Smooth muscle cell (in vitro differentiated cells): ENCODE results near the gene GALNT1. TPM values are rescaled to one million over a fixed set of nuclear protein-coding genes. Genes with fewer than 3 reads are reported as not detected.

ENCODE experiments used
- DNase-seq: peaks from one replicate; lab custom pipeline; 2025; ENCODE audit not compliant: unreplicated experiment; lab: John Stamatoyannopoulos, UW
- H2AFZ ChIP-seq: fragments of 200-600 bp; sonication (generic); 2 replicates; pipeline ENCODE4 v1.6.0; 2016; ENCODE audit warnings: antibody characterized with exemption, low read depth, mild to moderate bottlenecking
- H3F3A ChIP-seq: fragments of 200-600 bp; sonication (generic); 2 replicates; pipeline ENCODE4 v1.6.0; 2017; ENCODE audit warnings: antibody characterized with exemption, low read depth
- H3K27ac ChIP-seq: fragments of 200-600 bp; sonication (generic); 2 replicates; pipeline ENCODE4 v1.5.1; 2016; ENCODE audit warnings: low read depth, mild to moderate bottlenecking
- H3K27me3 ChIP-seq: fragments of 200-600 bp; sonication (generic); 2 replicates; pipeline ENCODE4 v1.6.1; 2016; ENCODE audit warnings: low read depth, mild to moderate bottlenecking
- H3K36me3 ChIP-seq: fragments of 200-600 bp; sonication (generic); 2 replicates; pipeline ENCODE4 v1.5.1; 2016; ENCODE audit warnings: low read depth
- H3K4me1 ChIP-seq: fragments of 200-600 bp; sonication (generic); 2 replicates; pipeline ENCODE4 v1.5.1; 2016; ENCODE audit warnings: low read depth
- H3K4me2 ChIP-seq: fragments of 200-600 bp; sonication (generic); 2 replicates; pipeline ENCODE4 v1.6.0; 2016; ENCODE audit warnings: mild to moderate bottlenecking
- H3K4me3 ChIP-seq: fragments of 200-600 bp; sonication (generic); 2 replicates; pipeline ENCODE4 v1.5.1; 2016; ENCODE audit warnings: mild to moderate bottlenecking
- H3K79me2 ChIP-seq: fragments of 200-600 bp; sonication (generic); 2 replicates; pipeline ENCODE4 v1.6.0; 2016; ENCODE audit warnings: low read depth, mild to moderate bottlenecking
- H3K9ac ChIP-seq: fragments of 200-600 bp; sonication (generic); 2 replicates; pipeline ENCODE4 v1.6.0; 2016; ENCODE audit warnings: low read depth
- H3K9me3 ChIP-seq: fragments of 200-600 bp; sonication (generic); replicated peaks from 2 replicates; pipeline ENCODE4 v1.5.1; 2016; ENCODE audit warnings: low read depth
- H4K20me1 ChIP-seq: fragments of 200-600 bp; sonication (generic); 2 replicates; pipeline ENCODE4 v1.6.0; 2016; ENCODE audit warnings: low read depth
- CTCF ChIP-seq: fragments of 200-600 bp; sonication (generic); IDR thresholded peaks from 2 replicates; pipeline ENCODE4 v1.5.1; 2017; ENCODE audit warnings: borderline replicate concordance, mild to moderate bottlenecking, antibody characterized with exemption; ENCODE audit not compliant: insufficient read depth, poor library complexity, severe bottlenecking
- WGBS: methylation state at CpG from one replicate; pipeline ENCODE4 v1.1.7; 2016; ENCODE audit warnings: low lambda C conversion rate; 5-methylcytosine and 5-hydroxymethylcytosine counted together
- polyA plus RNA-seq: library from polyadenylated mRNA; unstranded; fragments of >200 nt; fragmentation: Nextera tagmentation; extraction: Ambion mirVana; gene quantifications from 2 replicates; pipeline ENCODE4 v1.2.1, GENCODE V29; 2016
- total RNA-seq: library from RNA; depleted of rRNA; stranded (reverse); fragments of >200 nt; gene quantifications from 2 replicates; pipeline ENCODE4 v1.2.3, GENCODE V29; 2014

Gene GALNT1
- total and polyA plus RNA-seq, 2 experiments from 2014 or later: 151 to 195 TPM

DNA sequence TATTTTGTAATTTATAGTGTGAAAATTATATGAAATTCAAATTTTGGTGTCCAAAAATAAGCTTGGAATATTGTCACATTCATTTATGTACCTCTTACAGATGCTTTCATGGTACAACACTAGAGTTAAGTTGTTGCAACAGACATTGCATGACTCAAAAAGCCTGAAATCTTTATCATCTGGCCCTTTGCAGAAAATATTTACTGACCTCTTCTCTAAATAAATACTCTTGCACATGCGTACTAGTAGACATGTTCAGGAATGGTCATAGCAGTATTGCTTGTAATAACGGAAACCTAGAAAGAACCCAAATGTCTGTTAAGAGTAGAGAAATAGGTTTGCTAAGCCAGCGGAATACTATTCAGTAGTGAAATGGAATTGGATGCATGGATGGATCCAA, 60.4 kb downstream of the GALNT1 start:
- Histone ChIP-seq H3K4me3 (no peak overlapping the region), H3K4me2 (no peak overlapping the region), H3K79me2 (peaks cover 97% of the 10 kb centered on the region), H4K20me1 (peaks cover 5% of the 10 kb centered on the region), H3K36me3 (no peaks in the 10 kb centered on the region), H3K9me3 (no peaks in the 10 kb centered on the region), H3F3A (no peaks in the 10 kb centered on the region), H3K9ac (no peak overlapping the region), H3K27me3 (no peaks in the 10 kb centered on the region), H3K4me1 (no peaks in the 10 kb centered on the region), H3K27ac (no peak overlapping the region), H2AFZ (no peak overlapping the region)
- WGBS: 78% methylated on average over 3 of the region's 3 CpGs
- no peak for DNase-seq
- no peak for TF ChIP-seq CTCF

- Histone ChIP-seq H3K27me3 (no peaks in the 10 kb centered on the region), H2AFZ (no peak overlapping the region), H3K4me1 (no peaks in the 10 kb centered on the region), H3K79me2 (peaks cover 97% of the 10 kb centered on the region), H4K20me1 (peaks cover 5% of the 10 kb centered on the region), H3K9ac (no peak overlapping the region), H3K27ac (no peak overlapping the region), H3K4me2 (no peak overlapping the region), H3K4me3 (no peak overlapping the region), H3K36me3 (no peaks in the 10 kb centered on the region), H3F3A (no peaks in the 10 kb centered on the region), H3K9me3 (no peaks in the 10 kb centered on the region)
- WGBS: 92% methylated on average over 4 of the region's 4 CpGs
- no peak for DNase-seq
- no peak for TF ChIP-seq CTCF
Measured at GRCh38 chr18:35642802-35643201, 61.3 kb downstream of the GALNT1 start.

- H4K20me1 ChIP-seq: peaks cover 12% of the 10 kb centered on the region
- H3K4me2 ChIP-seq: no peak overlapping the region
- H3K4me1 ChIP-seq: peaks cover 3% of the 10 kb centered on the region
- H3K27ac ChIP-seq: no peak overlapping the region
- H3K27me3 ChIP-seq: no peaks in the 10 kb centered on the region
- no peak for DNase-seq
- no peaks in the 10 kb centered on the region for H3K36me3 ChIP-seq
- H3F3A ChIP-seq: no peaks in the 10 kb centered on the region
- peaks cover 96% of the 10 kb centered on the region for H3K79me2 ChIP-seq
- H2AFZ ChIP-seq: no peak overlapping the region
- H3K9ac ChIP-seq: no peak overlapping the region
- H3K4me3 ChIP-seq: no peak overlapping the region
- no peaks in the 10 kb centered on the region for H3K9me3 ChIP-seq
- no peak for TF ChIP-seq CTCF
Measured at GRCh38 chr18:35646449-35646848, 64.9 kb downstream of the GALNT1 start.

DNA sequence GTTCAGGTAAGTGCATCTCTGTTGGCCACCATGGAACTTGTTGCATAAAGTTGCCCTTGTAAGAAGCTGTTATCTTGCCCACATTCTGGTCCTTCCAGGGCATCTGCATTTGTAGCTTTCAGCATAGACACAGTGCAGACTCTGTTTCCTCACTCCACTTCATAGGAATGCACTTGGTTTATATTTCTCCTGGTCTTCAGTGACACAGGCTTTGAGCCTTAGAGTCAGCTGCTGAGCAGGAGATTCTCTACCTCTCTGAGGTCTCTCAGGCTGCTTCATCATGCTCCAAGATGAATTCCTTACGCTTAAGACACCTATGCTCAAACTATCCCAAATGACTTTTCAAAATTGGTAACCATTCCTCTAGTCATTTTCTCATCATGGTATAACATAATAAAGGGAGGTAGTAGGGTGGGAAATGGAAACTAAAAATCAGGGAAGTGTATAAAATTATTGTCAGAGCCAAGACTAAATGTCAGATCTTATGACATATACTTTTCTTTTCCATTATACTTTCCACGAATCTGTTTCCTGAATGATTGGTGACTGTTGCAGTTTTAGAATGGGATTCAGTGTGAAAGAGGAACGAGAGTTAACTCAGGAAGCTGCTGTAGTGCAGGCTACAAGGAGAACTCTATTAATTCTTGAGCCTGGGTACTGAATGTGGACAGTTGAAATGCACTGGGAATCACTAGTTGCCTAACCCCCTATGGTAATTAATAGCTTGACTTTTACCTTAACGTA, 72.0 kb downstream of the GALNT1 start:
- Histone ChIP-seq H3K4me1 (peaks cover 9% of the 10 kb centered on the region), H3K79me2 (peaks cover 91% of the 10 kb centered on the region), H2AFZ (no peak overlapping the region), H3K36me3 (no peaks in the 10 kb centered on the region), H3K4me3 (no peak overlapping the region), H3K4me2 (no peak overlapping the region), H4K20me1 (peaks cover 54% of the 10 kb centered on the region), H3F3A (no peaks in the 10 kb centered on the region), H3K9me3 (no peaks in the 10 kb centered on the region), H3K27me3 (no peaks in the 10 kb centered on the region), H3K27ac (no peak overlapping the region), H3K9ac (no peak overlapping the region)
- no peak for TF ChIP-seq CTCF
- DNase-seq: no peak
- WGBS: 90% methylated on average over 4 of the region's 4 CpGs
